Endothelial cell of umbilical vein (primary cell): ENCODE results near the gene FHIT. TPM values are rescaled to one million over a fixed set of nuclear protein-coding genes. Genes with fewer than 3 reads are reported as not detected.

Source experiments
- BruUV-seq: library from RNA; stranded (reverse); fragments of 400-500 nt; replicated peaks from 2 replicates; lab custom pipeline; 2021; lab: Mats Ljungman, UMichigan
- CTCF ChIA-PET: fragments of 300-600, 350-600 bp; sonication (Branson Sonifier 250); formaldehyde crosslinking; loops from one replicate; lab custom pipeline; 2021; ENCODE audit warnings: antibody characterized with exemption, inconsistent platforms; lab: Charles Lee
- POLR2A ChIA-PET: fragments of 300-600, 350-600 bp; sonication (Branson Sonifier 250); formaldehyde crosslinking; loops from one replicate; lab custom pipeline; 2021; ENCODE audit warnings: antibody characterized with exemption, inconsistent platforms; lab: Charles Lee
- DNase-seq: peaks from one replicate; pipeline ENCODE4 v3.0.0-alpha.2; 2011; ENCODE audit warnings: low read depth, low spot score
- FAIRE-seq: peaks from 2 replicates; lab custom pipeline; 2011; peaks lifted over from hg19 to GRCh38; lab: Jason Lieb, UNC
- H2AFZ ChIP-seq: 2 replicates; pipeline ENCODE4 v1.6.0; 2012; ENCODE audit warnings: low read depth, low read length, control low read depth, inconsistent platforms
- H3K27ac ChIP-seq: 2 replicates; pipeline ENCODE4 v1.5.1; 2011; ENCODE audit warnings: low read depth, mild to moderate bottlenecking, control low read depth, low read length, moderate library complexity; ENCODE audit not compliant: insufficient read depth
- H3K27me3 ChIP-seq, 2 experiments: 2 replicates each; pipeline versions ENCODE4 v1.6.0 to v1.6.1; 2011; ENCODE audit warnings: low read length in 2 of 2, mixed read lengths in 1 of 2; ENCODE audit not compliant: control insufficient read depth in 2 of 2, insufficient read depth in 2 of 2
- H3K36me3 ChIP-seq, 2 experiments: 2 replicates in 1 of 2; 3 replicates in 1 of 2; pipeline ENCODE4 v1.5.1; 2011; ENCODE audit warnings: low read length in 2 of 2, mild to moderate bottlenecking in 1 of 2, moderate library complexity in 1 of 2; ENCODE audit not compliant: control insufficient read depth in 2 of 2, insufficient read depth in 2 of 2; ENCODE audit errors: extremely low read depth in 1 of 2
- H3K4me1 ChIP-seq: 3 replicates; pipeline ENCODE4 v1.5.1; 2011; ENCODE audit warnings: mild to moderate bottlenecking, low read length; ENCODE audit not compliant: control insufficient read depth, insufficient read depth; ENCODE audit errors: extremely low read depth
- H3K4me2 ChIP-seq: 2 replicates; pipeline ENCODE4 v1.6.1; 2011; ENCODE audit warnings: low read length, control low read depth, mixed read lengths; ENCODE audit not compliant: insufficient read depth
- H3K4me3 ChIP-seq, 3 experiments: fragments of 200-600 bp in 1 of 3; sonication (generic), shearing (Covaris generic) in 1 of 3; replicated peaks in 1 of 3; 2 replicates each; pipeline ENCODE4 v1.5.1; 2011 to 2016; ENCODE audit warnings: control low read depth in 3 of 3, low read length in 3 of 3, mild to moderate bottlenecking in 2 of 3, inconsistent platforms in 1 of 3, low read depth in 1 of 3, moderate library complexity in 1 of 3; ENCODE audit not compliant: insufficient read depth in 1 of 3
- H3K79me2 ChIP-seq: 2 replicates; pipeline ENCODE4 v1.6.0; 2012; ENCODE audit warnings: low read length, inconsistent platforms; ENCODE audit not compliant: control insufficient read depth, insufficient read depth
- H3K9ac ChIP-seq: replicated peaks from 2 replicates; pipeline ENCODE3; 2011; ENCODE audit warnings: low read length, control low read depth; ENCODE audit not compliant: insufficient read depth; ENCODE audit errors: extremely low read depth
- H3K9me1 ChIP-seq: replicated peaks from 3 replicates; pipeline ENCODE4 v1.6.0; 2011; ENCODE audit warnings: mild to moderate bottlenecking, low read length; ENCODE audit not compliant: control insufficient read depth, insufficient read depth; ENCODE audit errors: extremely low read depth
- H3K9me3 ChIP-seq: replicated peaks from 2 replicates; pipeline ENCODE4 v1.5.1; 2012; ENCODE audit warnings: low read length, inconsistent platforms; ENCODE audit not compliant: control insufficient read depth, insufficient read depth
- H4K20me1 ChIP-seq: replicated peaks from 2 replicates; pipeline ENCODE3; 2011; ENCODE audit warnings: mild to moderate bottlenecking, low read length; ENCODE audit not compliant: control insufficient read depth, insufficient read depth; ENCODE audit errors: extremely low read depth
- CTCF ChIP-seq, 2 donors: IDR thresholded peaks; 1 replicate in 1 of 2; 2 replicates in 1 of 2; pipeline ENCODE4 v1.5.1; 2011; ENCODE audit warnings: low read length in 2 of 2, mild to moderate bottlenecking in 2 of 2, moderate library complexity in 2 of 2, control low read depth in 1 of 2, inconsistent platforms in 1 of 2, low read depth in 1 of 2; ENCODE audit not compliant: insufficient read depth in 1 of 2; ENCODE audit errors: extremely low read depth in 1 of 2
- EZH2 ChIP-seq: IDR thresholded peaks from 2 replicates; pipeline ENCODE4 v1.6.1; 2012; ENCODE audit warnings: borderline replicate concordance, low read depth, mild to moderate bottlenecking, moderate library complexity, low read length, inconsistent platforms; ENCODE audit not compliant: severe bottlenecking
- FOS ChIP-seq: IDR thresholded peaks from 2 replicates; pipeline ENCODE4 v1.6.1; 2011; ENCODE audit warnings: mild to moderate bottlenecking, low read length, moderate library complexity, borderline replicate concordance; ENCODE audit not compliant: insufficient read depth
- GATA2 ChIP-seq: IDR thresholded peaks from 2 replicates; pipeline ENCODE4 v1.7.0; 2011; ENCODE audit warnings: low read depth, mild to moderate bottlenecking, moderate library complexity, mixed read lengths, low read length; ENCODE audit not compliant: insufficient read length, insufficient read depth
- JUN ChIP-seq: IDR thresholded peaks from 2 replicates; pipeline ENCODE4 v1.6.1; 2011; ENCODE audit warnings: borderline replicate concordance, low read depth; ENCODE audit not compliant: insufficient read length, insufficient read depth
- MYC ChIP-seq: IDR thresholded peaks from one replicate; pipeline ENCODE4 v1.6.1; 2011; ENCODE audit warnings: mild to moderate bottlenecking, low read depth, low read length
- POLR2A ChIP-seq: IDR thresholded peaks from 2 replicates; pipeline ENCODE4 v1.6.1; 2012; ENCODE audit warnings: low read depth, mild to moderate bottlenecking, control low read depth, low read length
- POLR2AphosphoS5 ChIP-seq: IDR thresholded peaks from 2 replicates; pipeline ENCODE4 v1.6.1; 2012; ENCODE audit warnings: low read depth, mild to moderate bottlenecking, control low read depth, low read length, moderate library complexity; ENCODE audit not compliant: insufficient read depth
- dilution Hi-C: fragments of 300-500 bp; cut with MboI; formaldehyde crosslinking; loops from one replicate; pipeline ENCODE4 v1.15.0; 2019; ENCODE audit warnings: low sequenced_read_pairs; ENCODE audit not compliant: extremely low pct_ligation_motif_present
- intact Hi-C: fragments of 100-400 bp; cut with micrococcal nuclease; formaldehyde crosslinking; loops from one replicate; pipeline ENCODE4 v1.10.0; 2022
- polyA plus RNA-seq, 4 experiments: library from polyadenylated mRNA; depleted of rRNA in 3 of 4; stranded (reverse) in 3 of 4; unstranded in 1 of 4; fragments of >200 nt; gene quantifications; 2 replicates each; pipeline versions ENCODE4 v1.2.1 to v1.2.3, GENCODE V29; 2011 to 2012; ENCODE audit warnings: missing spikeins in 1 of 4
- total RNA-seq: library from RNA; stranded (reverse); gene quantifications from 2 replicates; pipeline ENCODE4 v1.2.3, GENCODE V29; 2021
- TF ChIP-seq, protein P1 (sequence below): IDR thresholded peaks from 2 replicates; pipeline ENCODE4 v1.6.1; 2011; ENCODE audit not compliant: insufficient read depth, insufficient read length

The FHIT gene
- total and polyA plus RNA-seq, 2 donors (not counting 3 experiments of a cell fraction or from before 2014, with no cell fraction given) = 0.47 to 2.2 TPM

GRCh38 chr3:60243456-60243855, 1007.8 kb downstream of the FHIT start:
- Histone ChIP-seq H3K4me1 (no peaks in the 10 kb centered on the region), H3K4me2 (no peak overlapping the region), H3K9me1 (no peaks in the 10 kb centered on the region), H3K9me3 (no peaks in the 10 kb centered on the region), H3K79me2 (no peaks in the 10 kb centered on the region), H3K36me3 (no peaks in the 10 kb centered on the region), H3K4me3 (no peak overlapping the region), H3K27ac (no peak overlapping the region), H2AFZ (no peak overlapping the region), H4K20me1 (no peaks in the 10 kb centered on the region), H3K27me3 (no peaks in the 10 kb centered on the region), H3K9ac (no peak overlapping the region)
- ChIA-PET POLR2A (no interaction called here), CTCF (no interaction called here)
- no TSS peak for BruUV-seq
- no peak for DNase-seq
- TF ChIP-seq POLR2AphosphoS5 (no peak), GATA2 (no peak), JUN (no peak), POLR2A (no peak)
- TF ChIP-seq, protein P1, sequence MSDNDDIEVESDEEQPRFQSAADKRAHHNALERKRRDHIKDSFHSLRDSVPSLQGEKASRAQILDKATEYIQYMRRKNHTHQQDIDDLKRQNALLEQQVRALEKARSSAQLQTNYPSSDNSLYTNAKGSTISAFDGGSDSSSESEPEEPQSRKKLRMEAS = no peak
- dilution Hi-C loops = no loop called here
- intact Hi-C loops = no loop called here
- FAIRE-seq = no peak

DNA sequence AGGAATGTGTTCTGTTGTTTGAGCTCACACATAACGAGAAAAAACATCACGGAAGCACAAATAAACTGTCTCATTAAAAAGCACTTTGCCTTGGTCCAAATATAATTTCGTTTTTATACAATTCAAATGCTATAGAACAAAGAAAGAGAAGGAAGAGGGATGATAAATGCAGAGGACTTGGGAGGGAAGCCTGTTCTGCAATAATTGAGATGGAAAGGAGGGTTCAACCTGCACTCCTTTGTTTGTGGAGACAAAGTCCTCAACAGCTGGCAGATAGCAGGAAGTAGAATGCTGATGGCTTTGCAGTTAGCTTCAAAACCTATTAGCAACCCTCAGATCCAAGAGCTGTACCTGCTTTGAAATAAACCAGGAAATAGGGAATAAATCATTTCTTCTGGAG, 1010.8 kb downstream of the FHIT start:
- no peaks in the 10 kb centered on the region for H3K4me1 ChIP-seq
- intact Hi-C loops = no loop called here
- no peak overlapping the region for H3K9ac ChIP-seq
- FAIRE-seq (no peak), DNase-seq (no peak)
- no peaks in the 10 kb centered on the region for H3K79me2 ChIP-seq
- no peak overlapping the region for H3K27ac ChIP-seq
- TF ChIP-seq POLR2AphosphoS5 (no peak), CTCF (IDR thresholded peaks at IDR 0.05; ENCODE audit: extremely low read depth in 1 of 2, insufficient read depth in 1 of 2, low read depth in 1 of 2, low read length in 2 of 2) (no peak), FOS (no peak), MYC (no peak), POLR2A (no peak), JUN (no peak), EZH2 (no peak)
- TF ChIP-seq, protein P1 = no peak
- H2AFZ ChIP-seq = no peak overlapping the region
- H3K4me2 ChIP-seq = no peak overlapping the region
- H3K4me3 ChIP-seq = no peak overlapping the region
- H4K20me1 ChIP-seq = no peaks in the 10 kb centered on the region
- BruUV-seq = no TSS peak
- ChIA-PET POLR2A (no interaction called here), CTCF (no interaction called here)
- H3K9me3 ChIP-seq = no peaks in the 10 kb centered on the region
- dilution Hi-C loops = no loop called here
- H3K9me1 ChIP-seq = no peaks in the 10 kb centered on the region
- no peaks in the 10 kb centered on the region for H3K36me3 ChIP-seq
- no peaks in the 10 kb centered on the region for H3K27me3 ChIP-seq
